ENCODE results near the gene SLC29A3.
"Not testable (repeated sequence)": the region's sequence is repeated elsewhere in the genome, so short reads cannot be mapped to it uniquely, and the experiment has no call there.

SLC29A3 gene

DNA sequence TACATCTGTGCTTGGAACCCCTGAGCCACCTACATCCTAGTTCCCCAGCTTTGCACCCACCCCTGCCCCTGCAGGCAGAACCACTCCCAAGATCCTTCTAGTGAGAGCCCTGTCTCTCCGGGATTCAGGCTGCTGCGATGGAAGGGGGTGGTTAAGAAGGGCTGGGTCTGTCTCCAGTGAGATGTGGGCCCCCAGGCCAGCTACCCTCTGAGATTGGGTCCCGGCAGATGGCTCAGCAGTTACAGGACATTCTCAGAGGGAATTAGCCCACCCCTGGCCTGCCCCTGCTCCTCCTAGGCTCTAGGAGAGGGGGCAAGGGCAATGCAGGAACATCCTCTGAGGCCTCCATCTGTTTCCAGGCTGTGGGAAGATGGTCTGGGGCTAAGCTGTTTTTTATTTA is 27.7 kb downstream of the SLC29A3 start:
- no peak for DNase-seq (ENCODE audit: low spot score)

DNA sequence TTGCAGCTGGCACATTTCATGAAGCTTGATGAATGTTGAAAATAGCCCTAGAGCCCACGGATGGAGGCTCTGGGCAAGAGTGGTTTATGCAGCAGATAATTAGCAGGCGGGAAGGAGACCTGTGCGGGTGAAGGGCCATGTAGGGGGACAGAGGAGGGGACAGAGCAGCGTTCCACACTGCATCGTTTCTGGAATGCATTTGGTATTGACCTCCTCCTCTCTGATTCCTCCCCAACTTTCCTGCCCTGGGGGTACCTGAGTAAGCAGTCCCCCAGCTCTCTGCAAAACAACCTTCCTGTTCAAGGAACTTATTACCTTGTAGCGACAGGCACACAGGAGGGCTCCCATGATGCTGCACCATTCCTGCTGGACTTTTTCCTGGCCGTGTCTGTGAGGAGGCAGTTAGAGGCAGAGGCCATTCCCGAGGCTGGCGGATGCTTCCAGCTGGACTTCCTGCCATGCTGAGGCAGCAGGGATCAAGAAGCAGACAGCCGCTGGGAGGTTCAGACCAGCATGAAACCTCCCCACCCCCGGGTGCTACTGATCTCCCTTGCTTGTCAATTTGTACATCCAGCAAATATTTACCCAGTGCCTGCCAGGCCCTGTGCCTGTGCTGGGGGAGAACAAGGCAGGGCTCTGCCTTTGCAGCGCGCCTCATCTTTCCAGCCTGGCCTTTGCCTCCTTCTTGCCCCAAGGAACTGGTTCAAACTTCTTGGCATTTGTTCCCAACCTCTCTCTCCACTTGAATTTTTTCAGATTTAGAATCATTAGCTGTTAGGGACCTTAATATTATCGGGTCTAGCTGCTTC is 28.7 kb downstream of the SLC29A3 start:
- no peak for DNase-seq (ENCODE audit: low spot score)

DNA sequence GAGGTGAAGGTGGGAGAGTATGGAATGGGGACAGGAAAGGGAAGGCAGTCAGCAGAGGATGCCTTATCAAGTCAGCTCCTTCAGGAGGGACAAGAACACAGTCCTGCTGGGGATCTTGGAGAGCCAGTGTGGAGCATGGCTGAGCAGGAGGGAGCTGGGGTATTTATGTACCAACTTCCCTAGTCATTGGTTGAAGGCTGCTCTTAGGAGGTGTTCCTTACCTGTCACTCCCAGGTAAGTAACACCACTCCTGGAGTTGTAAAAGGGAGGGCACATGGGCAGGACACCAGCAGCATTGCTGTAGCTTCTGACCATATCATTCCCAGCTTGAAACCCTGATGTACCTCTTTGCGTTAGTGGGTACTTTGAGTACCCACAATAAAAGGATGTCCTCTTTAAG is 29.8 kb downstream of the SLC29A3 start:
- DNase-seq (ENCODE audit: low spot score), result no peak

DNA sequence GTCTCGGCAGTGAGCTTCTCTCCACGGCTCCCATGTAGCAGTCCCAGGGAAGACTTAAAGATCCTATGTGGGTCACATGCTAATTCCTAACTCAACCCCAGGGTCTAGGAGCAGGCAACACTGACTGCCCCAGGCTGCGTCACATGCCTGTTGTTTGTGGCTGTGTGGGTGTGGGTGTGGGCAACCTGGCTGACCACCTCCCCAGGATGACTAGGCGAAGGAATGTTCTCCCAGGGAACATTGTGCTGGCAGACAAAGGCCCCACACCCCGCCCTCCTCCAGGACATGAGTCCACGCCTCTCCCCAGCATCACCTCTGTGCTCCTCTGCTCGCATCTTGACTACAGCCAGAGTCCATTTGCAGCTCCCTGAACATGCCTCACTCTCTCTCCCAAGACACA is 30.3 kb downstream of the SLC29A3 start:
- no peak for DNase-seq (ENCODE audit: low spot score)

DNA sequence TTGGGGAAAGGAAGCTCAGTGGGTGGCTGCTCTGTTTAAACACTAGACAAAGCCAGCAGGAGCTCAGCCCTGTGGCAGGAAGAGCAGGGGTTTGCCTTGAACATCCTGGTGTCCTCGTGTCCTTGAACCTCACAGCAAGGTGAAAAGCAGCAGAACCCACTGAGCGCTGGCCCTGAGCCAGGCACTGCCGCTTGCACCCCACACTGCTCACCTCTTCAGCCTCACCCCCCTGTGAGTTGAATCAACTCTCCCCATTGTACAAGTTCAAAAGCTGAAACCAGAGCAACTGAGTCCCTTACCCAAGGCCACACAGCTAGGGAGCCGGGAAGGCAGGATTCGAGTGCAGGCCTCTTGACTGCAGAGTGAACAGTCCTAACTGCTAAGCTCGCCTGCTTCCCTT is 32.0 kb downstream of the SLC29A3 start:
- DNase-seq (ENCODE audit: low spot score), result no peak

DNA sequence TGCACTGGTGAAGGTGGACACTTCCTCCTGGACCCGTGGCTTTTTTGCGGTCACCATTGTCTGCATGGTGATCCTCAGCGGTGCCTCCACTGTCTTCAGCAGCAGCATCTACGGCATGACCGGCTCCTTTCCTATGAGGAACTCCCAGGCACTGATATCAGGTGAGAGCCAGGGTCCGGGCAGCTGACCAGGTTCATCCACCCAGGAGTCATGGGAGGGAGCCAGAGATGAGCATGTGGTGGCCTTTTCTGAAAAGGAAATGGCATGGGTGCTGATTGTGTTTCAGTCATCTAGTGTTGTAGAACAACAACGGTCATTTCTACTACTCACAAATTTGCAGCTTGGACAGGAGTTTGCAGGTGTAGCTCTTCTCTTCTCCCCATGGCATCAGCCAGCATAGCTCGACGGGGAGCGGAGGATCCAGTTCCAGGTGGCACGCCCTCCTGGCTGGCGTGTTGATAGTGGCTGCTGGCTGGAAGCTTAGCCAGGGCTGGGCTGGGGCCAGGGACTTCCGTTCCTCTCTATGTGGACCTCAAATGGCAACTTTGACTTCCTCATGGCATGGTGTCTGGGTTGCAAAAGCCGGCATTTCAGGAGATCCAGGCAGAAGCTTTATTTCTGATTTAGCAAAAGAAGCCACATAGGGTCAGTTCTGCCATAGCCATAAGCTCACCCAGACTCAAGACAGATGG is 32.7 kb downstream of the SLC29A3 start:
- no peak for DNase-seq (ENCODE audit: low spot score)

DNA sequence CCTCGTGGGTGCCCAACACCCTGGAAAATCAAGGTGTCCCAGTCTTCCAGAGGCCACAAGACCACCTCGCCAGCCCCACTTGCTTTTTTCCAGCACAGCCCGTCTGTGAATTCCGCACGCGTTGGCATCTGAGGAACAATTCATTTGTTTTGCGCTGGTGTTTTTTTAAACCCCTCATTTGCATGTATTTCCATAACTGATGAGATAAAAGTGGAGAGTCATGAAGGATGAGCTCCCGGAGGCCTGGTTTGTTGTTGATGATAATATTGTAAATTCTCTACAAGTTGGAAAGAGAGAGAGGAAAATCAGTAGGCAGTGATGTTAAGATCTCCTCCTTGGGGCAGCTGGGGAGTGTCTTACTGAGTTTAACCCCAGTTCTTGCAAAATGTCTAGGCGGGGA is 34.6 kb downstream of the SLC29A3 start:
- DNase-seq (ENCODE audit: low spot score), result no peak

DNA sequence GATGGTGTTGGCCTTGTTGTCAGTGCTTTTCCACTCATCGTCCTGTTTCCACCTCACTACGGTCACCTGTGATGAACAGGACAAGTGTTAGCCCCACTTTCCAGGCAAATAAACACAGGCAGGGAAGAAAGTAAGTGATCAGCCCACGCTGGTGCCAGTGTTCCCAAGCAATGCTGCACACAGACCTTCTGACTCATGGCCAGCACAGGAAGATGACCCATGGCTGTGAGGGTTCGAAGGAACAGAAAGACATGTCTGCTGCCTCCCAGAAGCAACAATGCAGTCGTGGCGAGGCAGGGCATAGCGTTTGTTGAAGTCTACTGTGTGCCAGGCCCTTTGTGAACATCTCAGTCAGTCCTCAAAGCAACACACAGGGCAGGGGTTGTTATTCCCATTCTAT is 35.7 kb downstream of the SLC29A3 start:
- DNase-seq (ENCODE audit: low spot score), result peak; percentile 8

DNA sequence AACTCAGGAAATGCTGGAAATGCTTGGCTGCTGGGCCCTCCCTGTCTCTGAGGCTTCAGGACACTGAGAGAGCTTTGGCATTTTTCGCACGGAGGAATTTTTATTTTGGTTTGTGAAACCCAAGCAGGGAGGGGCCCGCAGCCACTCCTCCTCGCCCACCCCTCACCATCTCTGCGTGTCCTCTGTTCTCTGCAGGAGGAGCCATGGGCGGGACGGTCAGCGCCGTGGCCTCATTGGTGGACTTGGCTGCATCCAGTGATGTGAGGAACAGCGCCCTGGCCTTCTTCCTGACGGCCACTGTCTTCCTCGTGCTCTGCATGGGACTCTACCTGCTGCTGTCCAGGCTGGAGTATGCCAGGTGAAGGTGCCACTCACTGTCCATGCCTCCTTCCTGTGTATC is 36.8 kb downstream of the SLC29A3 start:
- DNase-seq (ENCODE audit: low spot score), result no peak

DNA sequence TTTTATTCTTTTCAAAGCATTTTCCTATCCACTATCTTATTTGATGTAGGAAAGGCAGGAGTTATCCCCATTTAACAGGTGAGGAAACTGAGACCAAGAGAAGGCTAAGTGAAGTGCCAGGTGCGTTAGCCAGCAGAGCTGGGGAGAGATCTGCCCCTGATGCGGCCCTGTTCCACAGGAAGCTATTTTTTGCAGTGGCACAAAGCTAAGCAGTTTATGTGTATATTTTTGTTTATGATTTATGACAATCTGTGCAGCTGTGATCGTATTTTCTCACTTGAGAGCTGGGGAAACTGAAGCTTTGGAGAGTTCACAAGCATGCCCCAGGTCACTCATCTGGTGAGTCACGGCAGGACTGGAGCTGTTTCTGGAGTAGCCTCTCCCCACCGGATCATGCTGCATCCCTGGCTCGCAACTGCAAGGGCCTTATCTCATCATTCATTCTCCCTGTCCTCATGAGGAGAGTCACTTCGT is 38.8 kb downstream of the SLC29A3 start:
- DNase-seq (ENCODE audit: low spot score), result peak; percentile 42

DNA sequence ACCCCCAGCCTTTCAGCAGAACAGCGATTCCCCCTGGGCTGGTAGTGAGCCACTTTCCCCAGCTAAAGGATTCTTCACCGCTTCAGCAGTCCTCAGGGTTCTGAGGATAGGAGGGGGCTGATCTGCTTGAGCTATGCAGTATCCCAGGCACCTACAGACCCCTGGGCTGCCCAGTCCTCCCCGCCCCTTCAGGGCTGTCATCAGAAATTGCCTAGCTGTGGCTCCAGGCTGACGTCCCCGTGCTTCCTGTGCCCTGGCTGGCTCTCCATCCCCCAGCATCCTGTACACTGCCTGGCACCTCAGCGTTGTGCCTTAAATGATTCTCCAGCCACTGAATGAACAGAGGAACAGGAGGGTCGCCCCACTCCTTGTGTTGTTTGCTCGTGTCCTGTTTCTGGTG is 39.2 kb downstream of the SLC29A3 start:
- no peak for DNase-seq (ENCODE audit: low spot score)

DNA sequence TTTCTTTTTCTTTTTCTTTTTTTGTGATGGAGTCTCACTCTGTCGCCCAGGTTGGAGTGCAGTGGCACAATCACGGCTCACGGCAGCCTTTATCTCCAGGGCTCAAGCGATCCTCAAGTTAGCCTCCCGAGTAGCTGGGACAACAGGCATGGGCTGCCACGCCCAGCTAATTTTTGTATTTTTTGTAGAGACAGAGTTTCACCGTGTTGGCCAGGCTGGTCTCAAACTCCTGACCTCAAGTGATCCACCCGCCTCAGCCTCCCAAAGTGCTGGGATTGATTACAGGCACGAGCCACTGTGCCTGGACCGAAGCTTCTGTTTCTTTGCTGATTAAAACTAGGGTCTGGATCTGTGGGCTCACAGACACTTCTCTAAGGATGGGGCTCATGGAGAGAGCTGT is 39.8 kb downstream of the SLC29A3 start:
- not testable (repeated sequence) for DNase-seq (ENCODE audit: low spot score)

DNA sequence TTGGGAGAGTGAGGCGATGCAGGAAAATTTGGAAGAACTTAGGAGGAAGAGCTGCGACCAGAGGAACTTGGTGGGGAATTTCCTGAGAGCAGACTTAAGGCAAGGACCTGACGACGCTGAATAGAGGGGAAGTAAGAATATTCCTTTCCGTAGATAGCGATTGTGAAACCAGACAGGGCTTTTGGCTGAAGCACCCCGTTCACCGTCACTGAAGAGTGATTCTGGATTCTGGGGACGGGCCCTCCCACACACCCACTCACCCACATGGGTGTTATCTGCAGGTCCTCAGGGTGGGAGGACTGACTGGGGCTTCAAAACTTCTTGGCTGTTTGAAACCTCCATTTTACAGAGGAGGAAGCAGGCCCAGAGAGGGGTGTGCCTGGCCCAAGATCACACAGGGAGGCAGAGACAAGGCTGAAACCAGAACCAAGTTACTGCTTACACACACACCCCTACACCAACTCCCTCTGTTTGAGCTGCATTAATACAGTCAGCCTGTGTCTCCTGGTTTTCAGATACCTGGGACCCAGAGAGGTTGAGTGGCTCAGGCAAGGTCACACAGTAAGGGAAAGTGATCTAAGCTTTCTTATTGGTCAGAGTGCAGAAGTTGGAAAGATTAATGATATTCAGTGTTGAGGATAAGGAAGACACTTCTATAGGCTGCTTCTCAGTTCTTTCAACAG is 40.4 kb downstream of the SLC29A3 start:
- no peak for DNase-seq (ENCODE audit: low spot score)

DNA sequence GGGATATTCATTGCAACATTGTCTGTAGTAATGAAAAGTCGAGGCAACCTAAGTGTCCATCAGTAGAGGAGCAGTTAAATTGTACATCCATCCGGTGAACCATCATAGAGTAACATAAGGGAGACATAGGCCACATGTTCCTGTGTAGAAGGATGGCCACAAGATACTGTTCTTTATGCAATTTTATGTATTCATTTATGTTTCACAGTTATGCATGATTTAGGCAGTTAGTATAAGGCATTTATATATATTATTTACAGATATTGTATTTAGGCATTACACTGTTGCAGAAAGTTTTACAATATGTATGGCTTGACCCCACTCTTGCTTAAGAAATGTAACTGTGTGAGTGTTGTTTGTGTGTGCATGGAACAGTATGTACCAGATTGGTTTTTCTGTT is 41.7 kb downstream of the SLC29A3 start:
- DNase-seq (ENCODE audit: low spot score), result no peak

DNA sequence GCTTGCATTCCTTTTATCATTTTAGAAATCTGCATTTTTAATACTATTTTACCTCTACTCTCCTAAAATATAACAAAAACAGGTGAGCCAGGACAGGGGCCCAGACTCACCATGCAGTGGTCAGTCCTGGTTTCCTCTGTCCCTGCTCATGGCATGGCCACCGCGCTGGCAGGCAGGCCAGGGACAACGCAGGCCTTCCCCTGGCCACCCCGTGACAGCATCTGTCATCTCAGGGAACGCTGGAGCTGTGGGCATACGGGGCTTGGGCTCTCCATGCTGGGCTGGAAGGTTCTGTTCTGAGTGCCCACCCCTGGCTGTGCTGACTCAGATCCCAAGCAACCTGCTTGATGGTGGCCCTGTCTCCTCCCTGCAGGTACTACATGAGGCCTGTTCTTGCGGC is 42.5 kb downstream of the SLC29A3 start:
- no peak for DNase-seq (ENCODE audit: low spot score)

DNA sequence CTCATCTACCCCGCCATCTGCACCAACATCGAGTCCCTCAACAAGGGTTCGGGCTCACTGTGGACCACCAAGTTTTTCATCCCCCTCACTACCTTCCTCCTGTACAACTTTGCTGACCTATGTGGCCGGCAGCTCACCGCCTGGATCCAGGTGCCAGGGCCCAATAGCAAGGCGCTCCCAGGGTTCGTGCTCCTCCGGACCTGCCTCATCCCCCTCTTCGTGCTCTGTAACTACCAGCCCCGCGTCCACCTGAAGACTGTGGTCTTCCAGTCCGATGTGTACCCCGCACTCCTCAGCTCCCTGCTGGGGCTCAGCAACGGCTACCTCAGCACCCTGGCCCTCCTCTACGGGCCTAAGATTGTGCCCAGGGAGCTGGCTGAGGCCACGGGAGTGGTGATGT is 43.1 kb downstream of the SLC29A3 start:
- no peak for DNase-seq (ENCODE audit: low spot score)

DNA sequence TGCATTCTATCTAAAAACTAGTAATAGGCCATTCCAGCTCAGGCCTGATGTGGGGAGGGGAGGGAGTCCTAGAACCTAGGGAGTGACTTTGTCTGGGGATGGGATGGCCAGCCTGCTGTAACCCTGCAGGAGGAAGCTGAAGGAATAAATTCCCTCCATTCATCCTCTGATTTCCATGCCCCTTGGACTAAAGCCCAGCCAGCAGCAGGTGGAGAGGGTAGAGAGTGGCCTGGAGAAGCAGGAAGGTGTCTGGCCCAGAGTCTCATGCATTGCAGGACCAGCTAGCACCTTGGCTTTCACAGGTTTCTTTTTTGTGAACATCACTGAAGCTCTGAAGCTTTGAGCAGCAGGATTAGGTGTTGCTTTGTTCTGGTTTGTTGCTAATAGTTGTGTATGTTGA is 44.9 kb downstream of the SLC29A3 start:
- no peak for DNase-seq (ENCODE audit: low spot score)

DNA sequence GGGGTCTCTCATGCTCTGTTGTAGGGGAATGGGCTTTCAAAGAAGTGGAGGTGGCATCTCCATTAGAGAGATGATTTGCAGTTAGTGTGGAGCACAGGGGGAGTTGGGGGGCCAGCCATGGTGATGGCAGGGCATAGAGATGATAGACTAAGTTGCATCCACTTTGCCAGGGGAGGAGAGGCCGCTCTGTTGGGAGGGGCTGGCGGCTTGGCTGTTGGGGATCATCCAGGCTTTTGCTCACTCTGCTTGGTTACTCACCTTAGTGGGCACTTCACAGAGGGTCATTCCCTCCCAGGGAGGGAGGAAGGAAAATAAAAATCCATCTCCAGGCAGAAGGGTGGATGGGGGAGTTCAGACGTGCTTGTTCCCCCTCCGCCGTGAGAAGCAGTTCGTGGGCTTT is 46.3 kb downstream of the SLC29A3 start:
- DNase-seq (ENCODE audit: low spot score), result no peak

DNA sequence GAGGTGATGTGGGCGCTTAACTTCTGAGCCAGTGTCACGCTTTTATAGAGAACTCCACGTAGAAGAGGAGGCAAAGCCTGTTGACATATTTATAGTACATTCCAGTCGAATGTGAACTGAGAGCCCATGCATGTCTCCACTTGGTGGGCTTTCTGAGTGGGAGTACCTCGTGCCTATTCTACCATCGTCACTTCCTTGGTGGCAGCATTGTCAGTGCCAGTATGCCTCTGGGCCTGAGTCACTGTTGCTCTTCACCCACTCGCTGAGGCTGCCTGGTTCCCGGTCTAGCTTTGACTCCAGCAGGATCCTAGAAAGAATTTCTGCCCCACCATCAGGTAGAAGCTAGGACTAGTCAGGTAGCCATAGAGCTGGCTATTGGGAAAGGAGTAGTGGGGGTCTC is 47.6 kb downstream of the SLC29A3 start:
- DNase-seq (ENCODE audit: low spot score), result no peak

DNA sequence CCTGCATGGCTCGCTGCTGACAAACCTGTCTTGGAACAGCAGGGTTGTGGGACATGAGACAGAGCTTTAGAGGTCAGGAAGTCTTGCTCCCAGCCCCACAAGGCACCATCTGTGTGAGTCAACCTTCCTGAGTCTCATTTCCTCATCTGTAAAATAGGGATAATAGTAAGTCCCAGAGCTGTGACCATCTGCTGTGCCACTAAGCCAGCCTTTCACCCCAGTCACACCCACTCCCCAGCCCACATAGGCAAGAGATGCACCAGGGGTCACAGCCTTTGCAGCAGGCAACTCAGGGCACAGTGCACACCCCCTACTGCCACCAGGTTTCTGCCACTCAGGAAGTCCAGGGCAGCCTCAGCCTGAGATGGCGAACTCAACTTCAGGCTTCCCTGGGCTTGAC is 48.2 kb downstream of the SLC29A3 start:
- no peak for DNase-seq (ENCODE audit: low spot score)

DNA sequence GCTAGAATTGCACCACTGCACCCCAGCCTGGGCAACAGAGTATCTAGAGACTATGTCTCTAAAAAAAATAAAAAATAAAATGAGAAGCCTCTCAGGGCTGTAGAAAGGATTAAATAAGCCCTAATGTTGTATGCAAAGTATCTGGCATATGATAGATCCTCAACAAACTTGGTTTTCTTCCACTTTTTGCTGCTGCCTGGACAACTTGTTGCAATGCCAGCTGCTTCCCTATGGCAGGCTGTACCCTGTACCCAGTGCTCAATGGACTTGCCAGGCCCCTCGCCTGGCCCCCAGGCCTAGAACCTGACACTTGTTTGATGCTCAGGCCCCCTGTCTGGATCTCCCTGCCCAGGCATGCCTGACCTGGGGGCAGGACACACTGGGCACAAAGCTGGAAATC is 49.1 kb downstream of the SLC29A3 start:
- no peak for DNase-seq (ENCODE audit: low spot score)

DNA sequence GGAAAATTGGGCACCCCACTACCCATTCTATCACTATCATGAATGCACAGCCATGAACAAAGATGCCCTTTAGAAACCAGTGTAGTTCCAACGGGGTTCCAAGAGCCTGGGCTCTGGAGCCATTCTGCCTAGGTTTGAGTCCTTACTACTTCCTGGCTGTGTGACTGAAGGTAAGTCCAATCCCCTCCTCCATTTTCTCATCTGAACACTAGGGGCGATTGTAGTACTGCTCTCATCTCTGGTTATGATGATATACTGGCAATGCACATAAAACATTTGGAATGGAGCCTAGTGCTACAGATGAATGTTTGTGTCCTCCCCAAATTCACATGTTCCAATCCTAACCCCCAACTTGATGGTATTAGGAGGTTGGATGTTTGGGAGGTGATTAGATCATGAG is 49.6 kb downstream of the SLC29A3 start:
- no peak for DNase-seq (ENCODE audit: low spot score)

DNA sequence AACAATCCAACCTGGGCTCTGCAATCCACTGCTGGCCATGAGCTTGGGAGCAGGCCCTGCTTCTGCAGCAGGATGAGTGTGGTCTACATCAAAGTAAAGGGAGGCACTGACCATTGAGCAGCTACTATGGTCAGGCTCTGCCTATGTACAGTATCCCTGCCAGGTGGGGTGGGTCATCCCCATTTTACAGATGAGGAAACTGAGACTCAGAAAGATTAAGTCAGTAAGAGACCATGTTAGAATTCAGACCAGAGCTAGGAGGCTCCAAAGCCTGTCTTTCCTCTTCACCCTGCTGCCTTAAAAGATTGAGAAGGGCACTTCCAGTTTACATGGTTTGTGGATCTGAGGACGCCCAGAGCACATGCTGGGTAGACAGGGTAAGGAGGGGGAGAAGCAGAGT is 50.5 kb downstream of the SLC29A3 start:
- no peak for DNase-seq (ENCODE audit: low spot score)

Measured in AG08395 (cell line).